Measurements from ENCODE around the gene PSMB5. TPM values are rescaled to one million over a fixed set of nuclear protein-coding genes. Genes with fewer than 3 reads are reported as not detected.

Gene PSMB5
- 183 TPM for total RNA-seq

GRCh38 chr14:23034498-23035302 is at the start of gene PSMB5:
Gene PSMB5, minus strand, starts transcription at chr14:23034900. Its CDS starts 19 bp downstream, at chr14:23034881.
- peaks cover 15 to 20% (median 17%) of the 10 kb centered on the region in 3 donors for H3K36me3 ChIP-seq (ENCODE audit: control insufficient read depth in 3 of 3, insufficient read depth in 3 of 3, low read length in 3 of 3)
- peak within 1 kb of the TSS; percentile 98 to 99 (median 99) for H3K9ac ChIP-seq (ENCODE audit: low read depth in 1 of 3, low read length in 3 of 3)
- H3K27me3 ChIP-seq (ENCODE audit: control insufficient read depth in 3 of 3, insufficient read depth in 3 of 3, low read length in 3 of 3): no peaks in the 10 kb centered on the region
- H3K9me3 ChIP-seq (ENCODE audit: control insufficient read depth in 3 of 3, low read length in 3 of 3): no peaks in the 10 kb centered on the region
- peak within 1 kb of the TSS; percentile 89 to 97 (median 97) for H3K4me3 ChIP-seq (ENCODE audit: low read length in 3 of 3)
- H3K4me1 ChIP-seq (ENCODE audit: control insufficient read depth in 3 of 3, insufficient read depth in 3 of 3, low read length in 3 of 3): peaks cover 10 to 21% (median 17%) of the 10 kb centered on the region in 3 donors
- H3K27ac ChIP-seq (ENCODE audit: low read depth, low read length): peak within 1 kb of the TSS; percentile 98

GRCh38 chr14:23080474-23080873 is 45.8 kb upstream of the PSMB5 start:
- H3K4me3 ChIP-seq (ENCODE audit: low read length in 3 of 3): no peak overlapping the region
- no peak overlapping the region for H3K27ac ChIP-seq (ENCODE audit: low read depth, low read length)
- H3K9ac ChIP-seq (ENCODE audit: low read depth in 1 of 3, low read length in 3 of 3): no peak overlapping the region
- H3K4me1 ChIP-seq (ENCODE audit: control insufficient read depth in 3 of 3, insufficient read depth in 3 of 3, low read length in 3 of 3): peaks cover 8 to 16% (median 10%) of the 10 kb centered on the region in 3 donors
- peaks cover 53 to 68% (median 64%) of the 10 kb centered on the region in 3 donors for H3K36me3 ChIP-seq (ENCODE audit: control insufficient read depth in 3 of 3, insufficient read depth in 3 of 3, low read length in 3 of 3)
- H3K9me3 ChIP-seq (ENCODE audit: control insufficient read depth in 3 of 3, low read length in 3 of 3): no peaks in the 10 kb centered on the region
- H3K27me3 ChIP-seq (ENCODE audit: control insufficient read depth in 3 of 3, insufficient read depth in 3 of 3, low read length in 3 of 3): no peaks in the 10 kb centered on the region

- Histone ChIP-seq H3K4me1 (ENCODE audit: control insufficient read depth in 3 of 3, insufficient read depth in 3 of 3, low read length in 3 of 3) (peaks cover 8 to 16% (median 10%) of the 10 kb centered on the region in 3 donors), H3K4me3 (ENCODE audit: low read length in 3 of 3) (no peak overlapping the region), H3K27me3 (ENCODE audit: control insufficient read depth in 3 of 3, insufficient read depth in 3 of 3, low read length in 3 of 3) (no peaks in the 10 kb centered on the region), H3K36me3 (ENCODE audit: control insufficient read depth in 3 of 3, insufficient read depth in 3 of 3, low read length in 3 of 3) (peaks cover 54 to 72% (median 64%) of the 10 kb centered on the region in 3 donors), H3K9ac (ENCODE audit: low read depth in 1 of 3, low read length in 3 of 3) (no peak overlapping the region), H3K27ac (ENCODE audit: low read depth, low read length) (peak overlapping the region; percentile 61), H3K9me3 (ENCODE audit: control insufficient read depth in 3 of 3, low read length in 3 of 3) (no peaks in the 10 kb centered on the region)
These were observed 45.0 kb upstream of the PSMB5 start for GRCh38 chr14:23079716-23080115.

- peaks cover 54 to 76% (median 69%) of the 10 kb centered on the region in 3 donors for H3K36me3 ChIP-seq (ENCODE audit: control insufficient read depth in 3 of 3, insufficient read depth in 3 of 3, low read length in 3 of 3)
- H3K9me3 ChIP-seq (ENCODE audit: control insufficient read depth in 3 of 3, low read length in 3 of 3): no peaks in the 10 kb centered on the region
- H3K27ac ChIP-seq (ENCODE audit: low read depth, low read length): peak overlapping the region; percentile 61
- H3K27me3 ChIP-seq (ENCODE audit: control insufficient read depth in 3 of 3, insufficient read depth in 3 of 3, low read length in 3 of 3): no peaks in the 10 kb centered on the region
- H3K9ac ChIP-seq (ENCODE audit: low read depth in 1 of 3, low read length in 3 of 3): peak overlapping the region; percentile 3 to 23 (median 10)
- H3K4me3 ChIP-seq (ENCODE audit: low read length in 3 of 3): no peak overlapping the region
- peaks cover 8 to 16% (median 10%) of the 10 kb centered on the region in 3 donors for H3K4me1 ChIP-seq (ENCODE audit: control insufficient read depth in 3 of 3, insufficient read depth in 3 of 3, low read length in 3 of 3)
These were observed 44.0 kb upstream of the PSMB5 start for GRCh38 chr14:23078692-23079116.

GRCh38 chr14:23077962-23078361 is 43.3 kb upstream of the PSMB5 start:
- H3K27ac ChIP-seq (ENCODE audit: low read depth, low read length): peak overlapping the region; percentile 61
- peaks cover 57 to 75% (median 69%) of the 10 kb centered on the region in 3 donors for H3K36me3 ChIP-seq (ENCODE audit: control insufficient read depth in 3 of 3, insufficient read depth in 3 of 3, low read length in 3 of 3)
- peak overlapping the region in 1 of 3 donors; percentile 17 for H3K9ac ChIP-seq (ENCODE audit: low read depth in 1 of 3, low read length in 3 of 3)

GRCh38 chr14:23076785-23077408 is 42.2 kb upstream of the PSMB5 start:
- H3K27ac ChIP-seq (ENCODE audit: low read depth, low read length): no peak overlapping the region

More at GRCh38 chr14:23077962-23078361, 43.3 kb upstream of the PSMB5 start:
- Histone ChIP-seq H3K4me3 (ENCODE audit: low read length in 3 of 3) (no peak overlapping the region), H3K27me3 (ENCODE audit: control insufficient read depth in 3 of 3, insufficient read depth in 3 of 3, low read length in 3 of 3) (no peaks in the 10 kb centered on the region), H3K4me1 (ENCODE audit: control insufficient read depth in 3 of 3, insufficient read depth in 3 of 3, low read length in 3 of 3) (peaks cover 9 to 17% (median 11%) of the 10 kb centered on the region in 3 donors), H3K9me3 (ENCODE audit: control insufficient read depth in 3 of 3, low read length in 3 of 3) (no peaks in the 10 kb centered on the region)

GRCh38 chr14:23074906-23075305 is 40.2 kb upstream of the PSMB5 start:
- Histone ChIP-seq H3K9ac (ENCODE audit: low read depth in 1 of 3, low read length in 3 of 3) (no peak overlapping the region), H3K27ac (ENCODE audit: low read depth, low read length) (no peak overlapping the region), H3K36me3 (ENCODE audit: control insufficient read depth in 3 of 3, insufficient read depth in 3 of 3, low read length in 3 of 3) (peaks cover 40 to 58% (median 54%) of the 10 kb centered on the region in 3 donors), H3K4me1 (ENCODE audit: control insufficient read depth in 3 of 3, insufficient read depth in 3 of 3, low read length in 3 of 3) (peaks cover 30 to 46% (median 36%) of the 10 kb centered on the region in 3 donors), H3K27me3 (ENCODE audit: control insufficient read depth in 3 of 3, insufficient read depth in 3 of 3, low read length in 3 of 3) (no peaks in the 10 kb centered on the region), H3K9me3 (ENCODE audit: control insufficient read depth in 3 of 3, low read length in 3 of 3) (no peaks in the 10 kb centered on the region), H3K4me3 (ENCODE audit: low read length in 3 of 3) (no peak overlapping the region)

More at GRCh38 chr14:23076785-23077408, 42.2 kb upstream of the PSMB5 start:
- Histone ChIP-seq H3K36me3 (ENCODE audit: control insufficient read depth in 3 of 3, insufficient read depth in 3 of 3, low read length in 3 of 3) (peaks cover 55 to 74% (median 74%) of the 10 kb centered on the region in 3 donors), H3K9ac (ENCODE audit: low read depth in 1 of 3, low read length in 3 of 3) (no peak overlapping the region), H3K27me3 (ENCODE audit: control insufficient read depth in 3 of 3, insufficient read depth in 3 of 3, low read length in 3 of 3) (no peaks in the 10 kb centered on the region), H3K4me1 (ENCODE audit: control insufficient read depth in 3 of 3, insufficient read depth in 3 of 3, low read length in 3 of 3) (peaks cover 19 to 28% (median 21%) of the 10 kb centered on the region in 3 donors), H3K4me3 (ENCODE audit: low read length in 3 of 3) (no peak overlapping the region), H3K9me3 (ENCODE audit: control insufficient read depth in 3 of 3, low read length in 3 of 3) (no peaks in the 10 kb centered on the region)

- H3K9me3 ChIP-seq (ENCODE audit: control insufficient read depth in 3 of 3, low read length in 3 of 3): no peaks in the 10 kb centered on the region
- peak overlapping the region; percentile 76 for H3K27ac ChIP-seq (ENCODE audit: low read depth, low read length)
- H3K36me3 ChIP-seq (ENCODE audit: control insufficient read depth in 3 of 3, insufficient read depth in 3 of 3, low read length in 3 of 3): peaks cover 33 to 49% (median 42%) of the 10 kb centered on the region in 3 donors
- peak overlapping the region; percentile 91 for H3K9ac ChIP-seq (ENCODE audit: low read depth in 1 of 3, low read length in 3 of 3)
- peak overlapping the region; percentile 87 to 94 (median 90) for H3K4me3 ChIP-seq (ENCODE audit: low read length in 3 of 3)
- peaks cover 24 to 47% (median 37%) of the 10 kb centered on the region in 3 donors for H3K4me1 ChIP-seq (ENCODE audit: control insufficient read depth in 3 of 3, insufficient read depth in 3 of 3, low read length in 3 of 3)
- H3K27me3 ChIP-seq (ENCODE audit: control insufficient read depth in 3 of 3, insufficient read depth in 3 of 3, low read length in 3 of 3): no peaks in the 10 kb centered on the region
These were observed 37.3 kb upstream of the PSMB5 start for GRCh38 chr14:23071921-23072539.

GRCh38 chr14:23071244-23071920 is 36.7 kb upstream of the PSMB5 start:
- H3K36me3 ChIP-seq (ENCODE audit: control insufficient read depth in 3 of 3, insufficient read depth in 3 of 3, low read length in 3 of 3): peaks cover 36 to 49% (median 40%) of the 10 kb centered on the region in 3 donors
- H3K4me1 ChIP-seq (ENCODE audit: control insufficient read depth in 3 of 3, insufficient read depth in 3 of 3, low read length in 3 of 3): peaks cover 24 to 47% (median 37%) of the 10 kb centered on the region in 3 donors
- H3K27me3 ChIP-seq (ENCODE audit: control insufficient read depth in 3 of 3, insufficient read depth in 3 of 3, low read length in 3 of 3): no peaks in the 10 kb centered on the region
- H3K4me3 ChIP-seq (ENCODE audit: low read length in 3 of 3): peak overlapping the region; percentile 87 to 94 (median 90)
- peak overlapping the region; percentile 76 for H3K27ac ChIP-seq (ENCODE audit: low read depth, low read length)
- H3K9me3 ChIP-seq (ENCODE audit: control insufficient read depth in 3 of 3, low read length in 3 of 3): no peaks in the 10 kb centered on the region
- H3K9ac ChIP-seq (ENCODE audit: low read depth in 1 of 3, low read length in 3 of 3): peak overlapping the region; percentile 91

All from skeletal muscle tissue (tissue), 4 donors.